ENCODE results near the gene TNRC18.

GRCh38 chr7:5470167-5470532, 46.5 kb upstream of the TNRC18 start:
- TF ChIP-seq CTCF (IDR thresholded peaks at IDR 0.05; ENCODE audit: insufficient read depth, low read length, poor library complexity, severe bottlenecking): no peak
- TF ChIP-seq EZH2phosphoT487 (conservative IDR thresholded peaks at IDR 0.05; ENCODE audit: low read length): no peak

Data from SU-DHL-6 (cell line).